ENCODE results near the gene EPS8L3. TPM values are rescaled to one million over a fixed set of nuclear protein-coding genes. Genes with fewer than 3 reads are reported as not detected.
"Not testable (repeated sequence)": the region's sequence is repeated elsewhere in the genome, so short reads cannot be mapped to it uniquely, and the experiment has no call there.

The EPS8L3 gene
- total and polyA plus RNA-seq, 2 of the 8 experiments (the other 6 are each of a cell fraction or from before 2014, with no cell fraction given), result not detected

- TF ChIP-seq KDM1A (IDR thresholded peaks at IDR 0.05; ENCODE audit: borderline replicate concordance, low read length), result no peak
- no peak for TF ChIP-seq TCF12 (IDR thresholded peaks at IDR 0.05; ENCODE audit: low read depth, low read length)
Observed at GRCh38 chr1:109799445-109799844, 35.7 kb upstream of the EPS8L3 start (continued).

GRCh38 chr1:109797303-109797595 lies 33.5 kb upstream of the EPS8L3 start:
- not testable (repeated sequence) for H2BK15ac ChIP-seq (ENCODE audit: low read length); H3K56ac ChIP-seq (replicated peaks; ENCODE audit: insufficient read length, low read depth, low read length); DNase-seq (ENCODE audit: low read depth in 1 of 2, low spot score in 2 of 2); H4K20me1 ChIP-seq (replicated peaks in 1 of 2; ENCODE audit: control insufficient read depth in 1 of 2, insufficient read depth in 2 of 2, low read length in 2 of 2); H2AK5ac ChIP-seq (ENCODE audit: low read depth, low read length); H3K36me3 ChIP-seq (ENCODE audit: control insufficient read depth in 2 of 4, insufficient read depth in 4 of 4, low read length in 3 of 4); H3K4ac ChIP-seq (replicated peaks; ENCODE audit: insufficient read length, low read depth, low read length); H2BK12ac ChIP-seq (ENCODE audit: low read depth, low read length); H3K23ac ChIP-seq (ENCODE audit: insufficient read length); H3K23me2 ChIP-seq (ENCODE audit: low read depth, low read length); H3K18ac ChIP-seq (ENCODE audit: extremely low read depth, low read length); FAIRE-seq; H2BK5ac ChIP-seq (ENCODE audit: low read depth, low read length); H2AFZ ChIP-seq (ENCODE audit: low read length); H3K9ac ChIP-seq (replicated peaks in 1 of 4; ENCODE audit: extremely low read depth in 1 of 4, low read depth in 3 of 4, low read length in 3 of 4); H3K79me2 ChIP-seq (ENCODE audit: control insufficient read depth in 1 of 2, insufficient read depth in 2 of 2, low read length in 2 of 2); H3K4me1 ChIP-seq (replicated peaks in 1 of 4; ENCODE audit: control insufficient read depth in 3 of 4, insufficient read depth in 4 of 4, low read length in 3 of 4); H3K27ac ChIP-seq (ENCODE audit: low read depth, low read length); H2BK20ac ChIP-seq (ENCODE audit: low read length); H3K27me3 ChIP-seq (replicated peaks in 1 of 4; ENCODE audit: control insufficient read depth in 3 of 4, extremely low read depth in 1 of 4, insufficient read depth in 3 of 4, low read length in 3 of 4); H3K4me2 ChIP-seq (ENCODE audit: insufficient read depth in 1 of 2, low read depth in 2 of 2, low read length in 2 of 2); H4K5ac ChIP-seq (ENCODE audit: insufficient read length, low read depth, low read length); H2BK120ac ChIP-seq (replicated peaks; ENCODE audit: low read depth, low read length); H3K79me1 ChIP-seq (ENCODE audit: low read depth, low read length); H4K8ac ChIP-seq (ENCODE audit: extremely low read depth, insufficient read depth, low read length); H4K91ac ChIP-seq (replicated peaks; ENCODE audit: insufficient read length, low read length); H3K9me3 ChIP-seq (ENCODE audit: insufficient read depth in 2 of 2, low read depth in 1 of 2, low read length in 1 of 2); H3K14ac ChIP-seq (ENCODE audit: insufficient read length); H3K4me3 ChIP-seq (ENCODE audit: extremely low read depth in 1 of 4, insufficient read depth in 2 of 4, low read depth in 3 of 4, low read length in 4 of 4)
- ChIA-PET CTCF (ENCODE audit: partially characterized antibody) (interaction anchor here (1.3 to 2.1 kb wide), 3 partner anchors 9 to 187 kb away, joined by 3 to 7 read pairs (median 4); partner anchors contain the start of gene AHCYL1), POLR2A (ENCODE audit: partially characterized antibody) (interaction anchor here (1.3 to 1.7 kb wide), 2 partner anchors 10 to 105 kb away, joined by 3 to 4 read pairs; no protein-coding TSS in a partner anchor)
- 87% methylated on average over 5 of the region's 5 CpGs; no CpG with 5 or more reads in 1 of the 2 experiments for WGBS, 2 experiments (ENCODE audit: extremely low coverage in 1 of 2, insufficient coverage in 1 of 2, insufficient read length in 1 of 2, insufficient replicate concordance in 2 of 2, low coverage in 1 of 2, low lambda C conversion rate in 2 of 2, missing lambda C conversion rate in 1 of 2)

Measured in H1 (cell line).